GM18507 (cell line): ENCODE results near the gene PRR14.

Experiments
- DNase-seq: peaks from one replicate; pipeline ENCODE4 v3.0.0; 2011; ENCODE audit warnings: low read depth; ENCODE audit not compliant: insufficient read length; ENCODE audit errors: extremely low spot score
- FAIRE-seq: peaks from 2 replicates; lab custom pipeline; 2011; peaks lifted over from hg19 to GRCh38; lab: Jason Lieb, UNC

The PRR14 gene

DNA sequence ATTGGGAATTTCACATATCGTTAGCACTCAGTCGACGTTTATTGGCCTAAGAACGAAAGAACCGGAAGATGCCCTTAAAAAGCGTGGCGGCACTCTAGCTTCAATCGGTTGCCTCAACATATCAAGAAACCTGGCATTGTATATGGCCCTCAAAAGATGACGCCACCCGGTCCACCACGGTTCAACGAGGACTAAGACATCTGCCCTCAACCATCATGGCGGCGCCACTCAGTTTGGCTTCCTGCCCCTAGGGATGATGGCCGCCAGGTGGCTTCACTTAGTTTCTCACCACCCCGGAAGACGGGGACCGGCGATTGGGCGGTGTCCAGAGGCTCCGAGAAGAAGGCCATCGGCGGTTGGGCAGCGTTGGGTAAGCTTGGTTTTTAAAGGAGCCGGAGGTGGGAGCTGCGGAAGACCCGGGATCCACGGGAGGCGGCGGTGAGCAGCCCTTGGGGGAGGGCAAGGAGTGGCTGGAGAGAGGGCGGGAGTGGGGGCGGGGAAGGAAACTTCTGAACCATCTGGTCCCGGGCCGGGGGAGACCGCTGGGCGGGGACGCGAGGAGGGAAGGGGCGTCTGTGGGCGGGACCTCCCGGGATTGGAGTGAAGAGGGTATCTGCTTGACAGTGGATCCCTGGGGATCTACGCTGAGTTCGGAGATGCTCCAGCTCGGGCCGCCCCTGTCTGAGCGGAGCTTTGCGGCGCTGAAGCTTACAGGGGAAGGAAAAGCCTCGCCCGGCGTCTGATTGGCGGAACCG lies at the start of gene PRR14:
Gene PRR14, plus strand, starts transcription at position 592 of the 755 bp plus-strand sequence. CDS start 686 bp downstream, outside the sequence.
- peak; percentile 75 for DNase-seq
- FAIRE-seq, result peak; percentile 100

DNA sequence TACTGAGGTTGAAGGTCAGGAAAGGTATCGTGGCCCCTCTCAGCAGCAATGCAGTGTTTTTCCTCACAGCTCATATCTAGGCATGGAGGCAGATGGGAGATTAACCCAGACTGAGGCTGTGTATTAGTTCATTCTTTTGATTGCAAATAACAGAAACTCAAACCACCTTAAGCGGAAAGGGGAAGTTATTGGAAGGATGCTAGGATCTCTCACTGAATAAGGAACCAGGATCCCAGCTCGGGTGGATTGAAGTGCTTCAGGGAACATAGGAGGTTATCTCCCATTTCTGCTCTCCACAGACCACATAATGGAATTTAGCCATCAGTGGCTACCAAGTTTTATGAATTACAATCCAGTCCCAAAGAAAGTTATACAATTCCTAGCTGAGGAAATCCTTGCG lies 48.8 kb upstream of the PRR14 start:
- DNase-seq, result no peak
- FAIRE-seq, result no peak

DNA sequence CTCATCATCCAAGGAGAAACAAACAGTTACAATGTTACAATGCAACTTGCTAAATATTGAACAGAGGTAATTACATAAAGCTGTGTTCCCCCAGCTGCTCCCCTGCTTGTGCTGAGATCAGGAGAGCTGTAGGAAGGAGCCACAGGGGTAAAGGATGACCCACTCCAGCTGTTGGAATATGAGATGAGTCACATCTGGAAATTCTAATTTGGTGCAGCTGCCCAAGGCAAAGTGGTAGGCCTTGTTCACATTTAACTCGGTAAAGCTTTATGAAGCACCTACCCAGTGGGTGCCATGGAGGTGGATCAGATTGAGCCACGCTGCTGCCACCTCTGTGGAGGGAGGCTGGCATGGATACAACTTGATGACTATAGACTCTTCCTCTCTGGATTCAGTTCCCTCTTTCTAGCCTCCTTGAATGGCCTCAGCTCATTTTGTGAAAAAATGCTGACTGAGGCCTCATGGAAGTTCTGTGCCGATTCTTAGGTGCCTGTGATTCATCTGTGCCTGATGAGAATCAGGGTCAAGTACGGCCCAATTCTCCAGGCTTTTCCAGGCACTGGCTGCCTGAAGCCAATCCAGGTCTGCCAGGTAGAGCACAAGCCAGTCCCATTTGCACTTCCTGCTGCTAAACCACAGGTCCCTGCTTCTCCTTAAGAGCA lies 48.0 kb upstream of the PRR14 start:
- no peak for DNase-seq
- no peak for FAIRE-seq

DNA sequence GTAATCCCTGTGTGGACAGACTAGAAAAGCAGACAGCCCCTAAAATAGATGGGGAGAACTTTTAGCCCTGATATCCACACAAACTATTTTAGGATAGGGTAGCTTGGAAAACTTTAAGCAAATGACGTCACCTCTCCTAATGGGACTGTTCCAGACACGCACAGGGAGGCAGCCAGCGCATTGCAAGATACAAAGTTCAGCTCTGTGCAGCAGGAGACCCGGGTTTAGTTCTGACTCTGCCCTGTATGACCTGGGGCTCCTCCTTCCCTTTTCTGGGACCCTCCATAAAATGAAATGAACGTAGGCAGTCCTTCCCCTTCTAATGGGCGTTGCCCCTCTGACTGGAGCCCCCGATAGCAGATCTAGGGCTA lies 46.8 kb upstream of the PRR14 start:
- DNase-seq, result no peak
- no peak for FAIRE-seq

DNA sequence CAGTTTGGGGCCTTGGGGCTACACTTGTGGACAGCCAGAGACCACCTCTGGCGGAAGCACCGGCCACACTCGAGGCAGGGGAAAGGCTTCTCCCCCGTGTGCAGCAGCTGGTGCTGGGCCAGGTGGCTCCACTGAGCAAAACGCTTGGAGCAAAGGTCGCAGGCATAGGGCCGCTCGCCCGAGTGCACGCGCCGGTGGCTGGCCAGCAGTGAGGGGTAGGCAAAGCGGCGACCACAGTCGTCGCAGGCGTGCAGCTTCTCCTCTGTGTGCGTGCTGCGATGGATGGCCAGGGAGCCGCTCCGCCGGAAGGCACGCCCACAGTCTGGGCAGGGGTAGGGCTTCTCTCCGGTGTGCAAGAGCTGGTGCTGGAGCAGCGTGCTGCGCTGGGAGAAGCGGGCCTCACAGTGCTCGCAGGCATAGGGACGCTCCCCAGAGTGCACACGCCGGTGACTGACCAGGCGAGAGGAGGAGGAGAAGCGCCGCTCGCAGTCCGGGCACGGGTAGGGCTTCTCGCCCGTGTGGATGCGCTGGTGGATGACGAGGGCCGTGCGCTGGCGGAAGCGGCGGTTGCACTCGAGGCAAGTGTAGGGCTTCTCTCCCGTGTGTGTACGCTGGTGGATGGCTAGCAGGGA lies 46.3 kb upstream of the PRR14 start:
- DNase-seq (no peak), FAIRE-seq (no peak)

DNA sequence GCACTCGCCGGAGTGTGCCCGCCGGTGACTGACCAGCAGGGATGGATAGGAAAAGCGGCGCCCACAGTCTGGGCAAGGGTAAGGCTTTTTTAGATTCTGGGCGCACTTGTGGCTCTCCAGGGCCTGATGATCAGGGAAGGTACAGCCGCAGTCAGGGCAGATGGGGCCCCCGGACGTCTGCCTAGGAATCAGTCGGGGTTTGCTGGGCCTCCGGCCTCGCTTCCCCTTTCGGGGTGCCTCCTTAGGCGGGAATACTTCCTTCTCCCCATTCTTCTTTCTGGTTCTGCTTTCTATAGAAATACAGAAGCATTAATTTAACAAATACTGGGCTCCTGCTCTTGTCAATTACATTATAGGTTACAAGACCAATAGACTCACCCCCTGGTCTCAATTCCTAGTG lies 45.6 kb upstream of the PRR14 start:
- DNase-seq (no peak), FAIRE-seq (no peak)

DNA sequence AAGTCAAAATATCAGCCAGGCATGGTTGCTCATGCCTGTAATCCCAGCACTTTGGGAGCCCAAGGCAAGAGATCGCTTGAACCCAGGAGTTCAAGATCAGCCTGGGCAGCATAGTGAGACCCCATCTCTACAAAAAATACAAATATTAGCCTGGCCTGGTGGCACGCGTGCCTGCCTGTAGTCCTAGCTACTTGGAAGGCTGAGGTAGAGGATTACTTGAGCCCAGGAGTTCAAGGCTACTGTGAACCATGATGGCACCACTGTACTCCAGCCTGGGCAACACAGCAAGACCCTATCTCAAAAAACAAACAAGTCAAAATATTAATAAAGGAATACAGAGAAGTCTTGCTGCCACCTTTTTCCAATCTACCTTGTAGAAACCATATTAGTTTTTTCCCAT lies 44.8 kb upstream of the PRR14 start:
- no peak for DNase-seq
- FAIRE-seq, result no peak

DNA sequence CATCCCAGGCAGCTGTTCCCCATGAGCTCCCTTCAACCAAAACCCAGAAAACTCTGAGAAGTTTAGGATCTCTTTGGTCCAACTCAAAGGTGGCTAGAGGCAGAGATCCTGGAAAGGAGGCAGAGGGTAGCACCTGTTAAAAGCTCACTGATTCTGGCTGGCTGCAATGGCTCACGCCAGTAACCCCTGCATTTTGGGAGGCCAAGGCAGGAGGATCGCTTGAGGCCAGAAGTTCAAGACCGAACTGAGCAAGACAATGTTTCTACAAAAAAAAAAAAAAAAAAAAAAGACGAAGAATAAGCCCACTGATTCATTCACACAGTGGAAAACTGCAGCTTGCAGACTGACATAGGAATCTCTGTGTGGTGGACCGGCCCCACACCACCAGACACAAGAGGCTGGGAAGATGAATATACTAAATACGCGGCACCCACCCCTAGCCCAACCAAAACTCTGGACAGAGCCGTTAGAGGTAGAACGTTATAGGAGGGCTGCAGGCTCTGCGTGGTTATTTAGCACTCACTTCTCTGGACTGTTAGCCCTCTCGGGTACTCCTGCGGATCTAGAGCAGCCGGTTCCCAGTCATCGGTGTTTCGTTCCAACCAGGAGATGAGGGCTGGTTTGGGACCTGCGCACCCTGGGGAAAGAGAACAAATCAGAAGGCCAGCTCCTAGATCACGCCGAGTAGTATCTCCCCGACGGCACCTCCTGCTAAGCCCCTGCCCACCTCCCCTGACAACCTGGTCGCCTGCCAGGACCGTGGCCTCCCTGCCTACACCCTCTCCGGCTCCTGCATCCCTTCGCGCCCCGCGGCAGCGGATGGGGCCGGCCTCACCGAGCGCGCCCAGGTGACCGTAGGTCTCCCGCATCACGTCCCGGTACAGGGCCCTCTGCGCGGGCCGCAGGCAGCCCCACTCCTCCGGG lies 41.5 kb upstream of the PRR14 start:
- DNase-seq (peak; percentile 26), FAIRE-seq (no peak)

DNA sequence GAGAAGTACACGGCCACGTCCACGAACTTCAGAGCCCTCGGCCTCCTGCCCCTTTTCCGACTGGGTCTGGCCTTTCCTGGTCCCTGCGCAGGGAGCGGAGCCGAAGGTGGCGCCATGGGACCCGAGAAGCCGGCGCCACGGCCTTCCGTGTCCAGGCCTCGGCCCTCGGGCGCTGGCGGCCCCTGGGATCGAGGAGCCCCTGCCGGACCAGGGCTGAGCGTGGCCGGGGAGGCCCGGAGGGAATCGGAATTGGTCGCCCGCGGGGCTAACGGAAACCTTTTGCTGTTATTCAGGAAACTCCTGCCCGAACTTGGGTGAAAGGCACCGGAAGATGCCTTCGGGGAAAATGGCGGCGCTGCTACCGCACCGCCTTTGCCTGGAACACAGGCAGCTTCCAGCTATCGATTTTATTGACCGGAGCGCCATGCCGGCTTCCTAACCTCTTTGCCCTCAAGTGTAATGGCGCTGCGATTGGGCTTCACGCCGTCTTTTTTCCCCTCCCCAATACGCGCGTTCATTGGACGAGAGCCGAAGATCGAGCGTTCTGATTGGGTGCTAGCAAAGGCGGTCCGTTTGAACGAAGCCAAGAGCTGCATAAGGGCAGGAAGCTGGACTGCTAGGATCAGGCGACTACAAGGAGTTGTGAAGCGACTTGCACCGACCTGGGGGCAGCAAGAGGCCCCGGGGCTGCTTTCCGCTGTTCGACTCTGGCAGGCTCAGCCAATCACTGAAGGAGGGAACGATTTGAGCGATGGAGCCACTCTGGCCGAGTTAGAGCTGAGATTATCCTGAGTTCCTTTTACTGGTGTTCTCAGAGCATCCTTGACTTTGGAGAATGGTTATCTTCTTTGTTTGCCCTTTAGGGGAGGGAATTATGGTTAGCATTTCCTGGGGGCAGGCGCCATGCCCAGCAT lies 40.6 kb upstream of the PRR14 start, which contains the start of gene ZNF689:
Gene ZNF689, minus strand, starts transcription at position 464 of the 914 bp plus-strand sequence. Its CDS starts 348 bp downstream, at position 116.
- FAIRE-seq (peak; percentile 95), DNase-seq (peak; percentile 86)

DNA sequence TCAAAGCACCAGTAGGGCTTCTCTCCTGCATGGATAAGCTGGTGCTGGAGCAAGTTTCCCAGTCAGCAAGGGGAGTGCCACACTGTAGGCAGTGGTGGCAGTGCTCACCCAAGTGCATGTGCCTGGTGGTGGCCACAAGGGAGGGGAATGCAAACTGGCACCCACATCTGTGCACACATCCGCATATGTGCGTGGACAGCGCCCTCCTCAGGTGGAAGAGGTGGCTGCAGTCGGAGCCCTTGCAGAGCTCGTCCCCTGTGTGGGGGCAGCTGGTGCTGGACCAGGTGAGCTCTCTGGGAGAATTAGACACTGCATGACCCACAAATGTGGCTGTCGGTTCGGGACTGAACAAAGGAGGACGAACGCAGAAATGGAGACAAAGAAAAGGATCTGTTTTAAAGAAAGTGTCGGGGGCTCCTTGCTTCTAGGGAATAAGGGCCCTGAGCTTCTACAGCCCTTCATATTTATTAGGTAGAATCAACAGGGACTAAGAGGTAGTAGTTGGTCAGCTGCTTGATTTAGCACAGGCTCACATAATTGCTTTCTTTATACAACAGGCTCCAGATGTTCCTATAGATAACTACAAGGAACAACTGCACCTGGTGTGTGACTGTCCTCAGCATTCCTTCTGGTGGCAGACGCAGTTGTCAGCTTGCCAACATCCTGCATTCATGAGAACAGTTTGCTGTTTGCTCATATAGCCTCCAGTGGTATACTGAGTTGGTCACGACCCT lies 35.2 kb upstream of the PRR14 start:
- FAIRE-seq, result no peak
- DNase-seq, result peak; percentile 15

DNA sequence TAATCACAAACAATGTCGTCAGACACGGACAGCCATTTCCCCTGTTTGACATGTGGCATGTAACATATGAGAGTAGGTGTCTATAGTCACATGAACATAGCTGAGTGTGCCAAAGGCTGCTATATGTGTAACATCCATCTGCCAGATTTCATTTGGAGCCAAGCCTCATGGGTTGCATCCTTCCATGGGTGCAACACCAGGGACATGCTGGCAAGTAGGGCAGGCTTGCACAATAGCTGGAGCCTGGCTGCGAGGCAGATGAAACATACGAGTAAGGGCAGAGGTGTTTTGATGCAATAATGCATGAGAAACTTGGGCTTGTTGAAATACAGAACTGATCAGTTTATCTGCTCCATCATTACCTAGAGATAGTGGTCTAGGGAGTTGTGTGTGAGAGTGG lies 31.6 kb upstream of the PRR14 start:
- DNase-seq, result no peak
- no peak for FAIRE-seq

DNA sequence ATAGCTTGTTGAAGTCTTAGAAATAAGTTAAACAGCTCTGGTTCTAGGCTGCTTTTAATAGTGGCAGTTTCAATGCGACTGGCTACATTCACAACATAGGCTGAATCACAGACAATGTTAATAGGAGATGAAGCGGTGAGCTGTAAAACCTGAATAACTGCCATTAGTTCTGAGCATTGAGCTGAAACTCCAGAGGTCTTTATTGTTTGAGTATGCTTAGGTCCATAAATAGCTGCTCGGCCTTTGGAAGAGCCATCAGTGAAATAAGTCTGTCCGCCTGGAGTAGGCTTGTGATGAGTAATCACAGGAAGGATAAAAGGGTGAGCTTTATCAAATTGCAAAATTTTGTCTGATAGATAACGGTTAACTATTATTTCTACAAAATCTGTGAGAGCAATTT lies 31.1 kb upstream of the PRR14 start:
- FAIRE-seq (no peak), DNase-seq (no peak)

DNA sequence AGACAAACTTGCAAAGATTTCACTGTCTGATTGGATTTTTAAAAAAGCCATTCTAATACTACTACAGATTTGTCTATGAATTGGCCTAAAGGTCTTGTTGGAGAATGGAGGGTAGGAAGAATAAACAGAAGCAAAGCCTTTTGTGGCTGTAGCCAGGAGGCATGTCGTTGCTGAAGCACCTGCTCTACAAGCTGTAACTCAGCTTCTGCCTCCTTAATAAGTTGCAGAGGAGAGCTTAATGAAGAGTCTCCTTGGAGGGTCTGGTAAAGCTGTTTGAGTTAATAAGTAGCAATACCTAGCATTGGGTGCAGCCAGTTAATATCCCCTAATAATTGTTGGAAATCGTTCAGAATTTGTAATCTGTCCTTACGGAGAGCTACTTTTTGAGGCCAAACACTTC lies 30.6 kb upstream of the PRR14 start:
- FAIRE-seq, result no peak

DNA sequence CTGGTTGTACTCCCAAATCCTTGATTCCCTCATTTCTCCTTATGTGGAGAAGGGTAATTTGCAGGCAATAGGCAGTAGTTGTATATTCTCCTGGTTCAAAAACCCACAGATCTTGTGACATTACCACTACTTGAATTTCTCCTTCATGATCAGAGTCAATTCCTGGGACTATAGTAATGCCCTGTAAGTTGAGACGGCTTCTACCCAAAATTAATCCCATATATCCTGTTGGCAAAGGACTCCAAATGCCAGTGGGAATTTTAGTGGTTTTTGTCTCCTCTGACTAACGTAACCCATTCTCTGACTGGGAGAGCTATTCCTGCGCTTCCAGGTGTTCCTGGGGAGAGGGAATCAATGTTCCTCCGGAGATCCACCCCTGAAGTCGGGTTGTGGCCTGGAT lies 29.0 kb upstream of the PRR14 start:
- FAIRE-seq (no peak), DNase-seq (no peak)

More for the DNA sequence above, 30.6 kb upstream of the PRR14 start:
- no peak for DNase-seq

DNA sequence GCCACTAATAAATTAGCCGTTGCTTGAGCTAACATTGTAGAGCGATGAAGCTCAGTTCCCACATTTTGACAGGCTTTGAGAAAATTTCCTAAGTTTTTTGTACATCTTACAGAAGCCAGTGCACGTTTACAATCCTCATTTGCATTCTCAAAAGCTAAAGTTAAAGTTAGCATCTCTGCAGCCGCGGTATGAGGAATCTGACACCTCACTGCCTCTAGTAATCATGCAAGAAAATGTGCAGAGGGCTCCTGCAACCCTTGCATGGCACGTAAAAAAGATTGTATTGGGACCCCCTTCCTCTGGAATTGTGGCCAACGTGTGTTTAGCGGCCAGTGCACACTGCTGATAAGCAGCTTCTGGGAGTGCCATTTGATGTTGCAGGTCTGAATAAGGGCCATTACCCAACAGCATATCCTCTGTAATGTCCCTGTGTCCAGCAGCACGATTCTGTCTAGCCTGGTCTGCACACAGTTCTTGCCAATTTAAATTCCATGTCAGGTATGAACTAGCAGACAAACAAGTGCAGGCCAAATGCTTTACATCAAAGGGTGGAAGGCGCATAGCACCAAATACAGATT lies 28.2 kb upstream of the PRR14 start:
- DNase-seq (no peak), FAIRE-seq (no peak)

DNA sequence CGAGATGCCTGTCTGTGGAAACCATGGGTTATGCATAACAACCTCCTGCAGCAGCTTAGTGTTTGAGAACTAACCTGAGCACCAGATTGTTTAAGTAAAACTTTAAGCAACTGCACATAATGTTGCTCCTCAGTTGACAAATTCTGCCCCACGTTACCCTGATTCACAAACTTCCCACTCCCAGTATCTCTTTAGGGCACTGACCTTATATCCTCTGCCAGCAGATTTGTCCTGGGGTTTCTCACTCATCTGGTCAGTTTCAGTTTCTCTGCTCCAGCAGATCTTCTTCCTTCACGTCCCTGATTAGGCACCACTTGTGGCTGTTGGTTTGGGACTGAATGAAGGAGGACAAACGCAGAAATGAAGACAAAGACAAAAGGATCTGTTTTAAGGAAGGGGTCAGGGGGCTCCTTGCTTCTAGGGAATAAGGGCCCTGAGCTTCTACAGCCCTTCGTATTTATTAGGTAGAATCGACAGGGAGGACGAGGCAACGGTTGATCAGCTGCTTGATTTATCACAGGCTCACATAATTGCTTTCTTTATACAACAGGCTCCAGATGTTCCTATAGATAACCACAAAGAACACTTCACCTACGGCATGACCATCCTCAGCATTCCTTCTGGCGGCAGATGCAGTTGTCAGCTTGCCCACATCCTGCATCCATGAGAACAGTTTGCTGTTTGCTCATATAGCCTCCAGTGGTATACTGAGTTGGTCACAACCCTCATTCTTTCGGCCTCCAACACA lies 27.1 kb upstream of the PRR14 start:
- FAIRE-seq (no peak), DNase-seq (no peak)

DNA sequence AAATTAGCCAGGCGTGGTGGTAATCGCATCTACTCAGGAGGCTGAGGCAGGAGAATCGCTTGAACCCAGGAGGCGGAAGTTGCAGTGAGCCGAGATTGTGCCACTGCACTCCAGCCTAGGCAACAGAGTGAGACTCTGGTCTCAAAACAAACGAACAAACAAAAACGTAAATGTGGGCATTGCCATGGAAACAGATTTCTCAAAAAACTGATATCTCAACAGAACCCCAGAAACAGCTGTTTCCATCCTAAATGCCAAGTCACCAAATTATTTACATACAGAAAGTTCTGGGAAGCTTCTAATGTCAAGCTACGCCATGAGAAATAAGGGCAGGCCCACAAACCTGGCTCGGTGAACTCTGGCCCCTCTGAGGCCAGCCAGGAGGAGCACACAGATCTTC lies 24.5 kb upstream of the PRR14 start:
- no peak for FAIRE-seq
- no peak for DNase-seq
